OCI-LY7 (cell line): ENCODE results near the gene PMM2. TPM values are rescaled to one million over a fixed set of nuclear protein-coding genes. Genes with fewer than 3 reads are reported as not detected.

ENCODE experiments used
- BruUV-seq: library from RNA; stranded (reverse); fragments of 400-500 nt; replicated peaks from 2 replicates; lab custom pipeline; 2021; lab: Mats Ljungman, UMichigan
- CTCF ChIA-PET: fragments of 300-600 bp; sonication (Branson Sonifier 250); formaldehyde crosslinking; loops from one replicate; lab custom pipeline; 2022; ENCODE audit warnings: antibody characterized with exemption; ENCODE audit not compliant: unreplicated experiment; lab: Charles Lee
- POLR2A ChIA-PET: fragments of 300-600 bp; sonication (Branson Sonifier 250); formaldehyde crosslinking; loops from one replicate; lab custom pipeline; 2022; ENCODE audit warnings: antibody characterized with exemption; lab: Charles Lee
- DNase-seq: peaks from one replicate; pipeline ENCODE4 v3.0.0-alpha.2; 2015; ENCODE audit warnings: low spot score
- H2AFZ ChIP-seq: fragments of 200-600 bp; sonication (generic), shearing (Covaris generic); 2 replicates; pipeline ENCODE4 v1.6.1; 2014; ENCODE audit warnings: mild to moderate bottlenecking, antibody characterized with exemption, low read length, moderate library complexity
- H3K27ac ChIP-seq: fragments of 200-600 bp; sonication (generic); 2 replicates; pipeline ENCODE4 v1.5.1; 2014; ENCODE audit warnings: mixed run types, low read depth, mild to moderate bottlenecking, moderate library complexity, low read length, inconsistent platforms; ENCODE audit not compliant: poor library complexity, severe bottlenecking
- H3K36me3 ChIP-seq: fragments of 200-600 bp; sonication (generic); 2 replicates; pipeline ENCODE4 v1.6.1; 2014; ENCODE audit warnings: mild to moderate bottlenecking, antibody characterized with exemption, low read length, moderate library complexity, mixed read lengths; ENCODE audit not compliant: insufficient read depth
- H3K4me1 ChIP-seq: fragments of 200-600 bp; sonication (generic); 2 replicates; pipeline ENCODE4 v1.5.1; 2014; ENCODE audit warnings: mild to moderate bottlenecking, low read length; ENCODE audit not compliant: insufficient read depth, poor library complexity, severe bottlenecking
- H3K4me2 ChIP-seq: fragments of 200-600 bp; sonication (generic); 2 replicates; pipeline ENCODE4 v1.6.1; 2014; ENCODE audit warnings: mild to moderate bottlenecking, low read length
- H3K4me3 ChIP-seq: fragments of 200-600 bp; sonication (generic); 2 replicates; pipeline ENCODE4 v1.5.1; 2014; ENCODE audit warnings: mild to moderate bottlenecking, low read depth, low read length; ENCODE audit not compliant: poor library complexity, severe bottlenecking
- H3K79me2 ChIP-seq: fragments of 200-600 bp; sonication (generic); 2 replicates; pipeline ENCODE4 v1.6.1; 2016; ENCODE audit warnings: low read depth, mild to moderate bottlenecking, low read length, moderate library complexity, mixed read lengths; ENCODE audit not compliant: insufficient read depth
- H3K9me2 ChIP-seq: fragments of 200-600 bp; sonication (generic); 2 replicates; pipeline ENCODE4 v1.6.1; 2016; ENCODE audit warnings: mild to moderate bottlenecking, low read length, mixed read lengths; ENCODE audit not compliant: insufficient read depth
- H3K9me3 ChIP-seq: fragments of 200-600 bp; sonication (generic); 2 replicates; pipeline ENCODE4 v1.6.1; 2014; ENCODE audit warnings: mild to moderate bottlenecking, mixed run types, low read length, mixed read lengths
- H4K20me1 ChIP-seq: fragments of 200-600 bp; sonication (generic); 2 replicates; pipeline ENCODE4 v1.6.1; 2014; ENCODE audit warnings: mild to moderate bottlenecking, antibody characterized with exemption, low read length, moderate library complexity, mixed read lengths; ENCODE audit not compliant: insufficient read depth
- CTCF ChIP-seq: fragments of 200-600 bp; sonication (generic); conservative IDR thresholded peaks from 2 replicates; pipeline ENCODE4 v1.5.1; 2014; ENCODE audit warnings: mild to moderate bottlenecking, antibody characterized with exemption, low read length, moderate library complexity, mixed read lengths
- EZH2phosphoT487 ChIP-seq: fragments of 200-600 bp; sonication (generic); IDR thresholded peaks from 2 replicates; pipeline ENCODE4 v1.6.1; 2018; ENCODE audit warnings: low read depth, borderline replicate concordance, mild to moderate bottlenecking, mixed run types, antibody characterized with exemption, low read length, moderate library complexity, mixed read lengths
- intact Hi-C: fragments of 100-400 bp; cut with micrococcal nuclease; formaldehyde crosslinking; loops from one replicate; pipeline ENCODE4 v1.10.0; 2022; ENCODE audit not compliant: unreplicated experiment
- total RNA-seq, 2 experiments: library from RNA; depleted of rRNA in 1 of 2; stranded (reverse); fragments of >200 nt in 1 of 2; shearing (Covaris generic) in 1 of 2; gene quantifications; 2 replicates each; pipeline ENCODE4 v1.2.3, GENCODE V29; 2014 to 2022

PMM2 gene
- total RNA-seq, 2 experiments from 2014 or later: 39.1 to 53.9 TPM

GRCh38 chr16:8882725-8883377 lies 85.2 kb downstream of the PMM2 start:
- DNase-seq: no peak
- intact Hi-C loops: loop anchor here (5.0 kb wide), 2 partner anchors 86 to 254 kb away; partner anchors contain the start of genes PMM2 and TMEM186
- no TSS peak for BruUV-seq
- Histone ChIP-seq H3K4me2 (no peak overlapping the region), H3K4me1 (peaks cover 14% of the 10 kb centered on the region), H2AFZ (no peak overlapping the region), H3K9me3 (no peaks in the 10 kb centered on the region), H3K36me3 (no peaks in the 10 kb centered on the region), H3K4me3 (no peak overlapping the region), H3K27ac (no peak overlapping the region), H4K20me1 (no peaks in the 10 kb centered on the region), H3K79me2 (no peaks in the 10 kb centered on the region), H3K9me2 (no peaks in the 10 kb centered on the region)
- POLR2A ChIA-PET: interaction anchor here (0.6 to 1.1 kb wide), 2 partner anchors 11 to 19 kb away, joined by 3 read pairs; no protein-coding TSS in a partner anchor
- TF ChIP-seq CTCF (no peak), EZH2phosphoT487 (no peak)
- CTCF ChIA-PET: no interaction called here

- Histone ChIP-seq H3K4me1 (peaks cover 7% of the 10 kb centered on the region), H3K9me3 (no peaks in the 10 kb centered on the region), H3K9me2 (no peaks in the 10 kb centered on the region), H3K4me3 (no peak overlapping the region), H3K36me3 (peaks cover 4% of the 10 kb centered on the region), H2AFZ (no peak overlapping the region), H3K4me2 (no peak overlapping the region), H3K27ac (no peak overlapping the region), H3K79me2 (no peaks in the 10 kb centered on the region), H4K20me1 (no peaks in the 10 kb centered on the region)
- no peak for DNase-seq
- BruUV-seq: no TSS peak
- intact Hi-C loops: no loop called here
- ChIA-PET CTCF (no interaction called here), POLR2A (no interaction called here)
- TF ChIP-seq CTCF (no peak), EZH2phosphoT487 (no peak)
These were observed 88.3 kb downstream of the PMM2 start for GRCh38 chr16:8885674-8886592.
